SH-SY5Y (cell line): ENCODE measurements around the gene MRPS11.

Experiments used
- GATA2 ChIP-seq: IDR thresholded peaks from 2 replicates; pipeline ENCODE4 v1.6.1; 2011; ENCODE audit warnings: mild to moderate bottlenecking, low read depth, low read length
- GATA3 ChIP-seq: IDR thresholded peaks from 2 replicates; pipeline ENCODE4 v1.6.1; 2011; ENCODE audit warnings: low read depth, mild to moderate bottlenecking, low read length, moderate library complexity

GRCh38 chr15:88447741-88448140 is 19.8 kb upstream of the MRPS11 start:
- TF ChIP-seq GATA2 = no peak
- TF ChIP-seq GATA3 = no peak
